Stimulated activated CD4-positive, alpha-beta T cell treated with anti-CD3 and anti-CD28 coated beads, Interleukin-4, amount 100 ng/mL, for 24 hours (primary cell): Measurements from ENCODE around the gene MRPL32.
"Not testable (repeated sequence)": the region's sequence is repeated elsewhere in the genome, so short reads cannot be mapped to it uniquely, and the experiment has no call there.

ENCODE experiments used
- DNase-seq: peaks from one replicate; pipeline ENCODE4 v3.0.0-alpha.2; 2020

The MRPL32 gene

DNA sequence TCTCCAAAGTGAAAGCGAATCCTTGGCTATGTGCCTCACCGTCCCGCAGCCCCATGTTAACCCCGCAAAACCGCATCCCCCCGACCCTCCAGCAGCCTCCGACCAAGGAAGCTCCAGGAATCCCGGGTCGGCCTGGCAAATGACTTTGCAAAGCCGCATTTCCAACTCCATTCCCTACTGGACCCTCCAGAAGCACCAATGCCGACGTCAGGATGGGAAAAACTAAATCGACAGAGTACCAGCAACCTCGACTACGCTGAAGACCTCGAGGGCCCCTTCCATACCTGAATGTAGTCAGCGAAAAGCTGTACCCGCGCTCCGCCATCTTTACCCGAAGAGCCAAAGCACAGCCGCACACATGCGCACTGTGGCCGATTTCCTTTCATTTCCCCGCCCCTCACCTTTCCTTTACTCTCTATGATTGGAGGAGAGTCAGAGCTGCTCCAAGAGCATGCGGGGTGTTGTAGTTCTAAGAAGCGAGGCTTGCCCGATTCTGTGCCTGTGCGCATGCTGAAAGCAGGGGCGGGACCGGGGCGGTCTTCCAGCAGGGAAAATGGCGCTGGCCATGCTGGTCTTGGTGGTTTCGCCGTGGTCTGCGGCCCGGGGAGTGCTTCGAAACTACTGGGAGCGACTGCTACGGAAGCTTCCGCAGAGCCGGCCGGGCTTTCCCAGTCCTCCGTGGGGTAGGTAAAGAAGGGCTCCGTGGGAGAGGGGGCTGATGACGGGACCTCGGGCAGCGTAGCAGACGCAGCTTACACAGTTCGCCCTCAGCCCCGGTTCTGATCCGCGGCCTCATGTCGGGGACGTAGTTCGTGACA lies at the start of gene MRPL32, which contains the start of gene PSMA2:
MRPL32 (plus strand) TSS at position 543 of the 818 bp plus-strand sequence; CDS start at position 554, 11 bp downstream.
PSMA2 (minus strand) TSS at position 341 of the 818 bp plus-strand sequence; CDS start at position 325, 16 bp downstream.
- peak; percentile 96 for DNase-seq

DNA sequence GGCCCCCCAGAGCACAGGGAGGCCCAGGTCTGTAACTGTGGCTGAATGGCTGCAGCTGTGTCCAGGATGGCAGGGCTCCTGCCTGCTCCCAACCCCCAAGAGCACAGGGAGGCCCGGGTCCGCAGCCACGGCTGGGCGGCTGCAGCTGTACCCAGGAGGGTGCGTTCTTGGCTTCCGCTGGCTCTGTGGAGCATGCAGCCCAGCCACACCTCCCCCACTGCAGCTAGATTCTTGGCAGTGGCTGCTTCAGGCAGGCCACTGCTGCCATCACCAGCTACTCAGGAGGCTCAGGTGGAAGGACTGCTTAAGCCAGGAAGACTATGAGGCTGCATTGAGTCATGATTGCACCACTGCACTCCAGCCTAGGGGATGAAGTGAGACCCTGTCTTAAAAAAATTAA lies 48.2 kb upstream of the MRPL32 start:
- no peak for DNase-seq

DNA sequence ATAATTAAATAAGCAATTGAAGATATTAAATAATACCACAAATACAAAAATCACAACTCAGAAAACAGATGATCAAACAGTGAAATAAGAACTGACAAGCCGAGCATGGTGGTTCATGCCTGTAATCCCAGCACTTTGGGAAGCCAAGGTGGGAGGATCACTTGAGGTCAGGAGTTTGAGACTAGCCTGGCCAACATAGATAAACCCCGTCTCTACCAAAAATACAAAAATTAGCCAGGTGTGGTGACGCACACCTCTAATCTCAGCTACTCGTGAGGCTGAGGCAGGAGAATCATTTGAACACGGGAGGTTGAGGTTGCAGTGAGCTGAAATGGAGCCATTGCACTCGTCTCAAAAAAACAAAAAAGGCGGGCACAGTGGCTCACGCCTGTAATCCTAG lies 47.0 kb upstream of the MRPL32 start:
- not testable (repeated sequence) for DNase-seq

DNA sequence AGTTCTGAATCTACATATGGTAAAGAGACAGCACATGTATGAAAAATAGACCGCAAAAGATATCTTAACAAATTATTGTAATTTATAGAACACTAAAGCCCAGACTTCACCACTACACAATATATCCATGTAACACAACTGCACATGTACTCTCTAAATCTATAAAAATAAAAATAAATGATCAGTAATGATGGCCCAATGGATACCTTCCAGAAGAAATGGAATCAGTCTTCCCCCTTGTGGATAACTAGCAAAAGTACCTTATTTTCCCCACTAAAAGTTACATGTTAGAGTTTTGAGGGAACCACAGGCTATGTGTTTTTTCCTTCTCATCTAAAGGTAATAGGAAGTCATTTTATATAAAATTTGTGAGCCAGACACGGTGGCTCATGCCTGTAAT lies 46.0 kb upstream of the MRPL32 start:
- no peak for DNase-seq

DNA sequence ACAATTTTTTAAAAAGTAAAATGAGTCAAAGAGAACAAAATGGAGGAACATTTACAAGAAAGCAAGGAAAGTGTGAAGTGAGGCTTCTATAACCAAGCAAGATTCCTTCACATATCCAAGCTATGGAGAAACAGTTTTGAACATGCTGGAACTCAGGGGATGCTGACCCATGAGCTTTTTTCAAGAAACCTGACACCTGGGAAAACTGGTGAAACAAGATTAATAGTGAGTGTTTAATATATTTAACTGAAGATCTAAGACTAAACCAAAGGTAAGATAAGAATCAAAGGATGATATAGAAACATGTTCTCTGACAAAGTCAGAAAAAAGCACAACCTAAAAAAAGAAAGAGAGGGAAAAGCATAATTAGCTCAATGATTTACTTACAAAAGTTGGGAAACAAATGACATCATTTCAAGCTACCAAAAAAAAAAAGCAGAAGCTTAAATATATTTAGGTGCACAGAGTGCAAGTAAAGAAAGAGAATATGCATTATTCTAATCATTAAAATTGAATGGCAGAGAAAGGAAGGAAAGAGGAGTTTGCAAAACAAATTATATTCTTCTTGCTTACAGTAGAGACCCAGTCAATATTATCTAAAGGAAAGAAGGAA lies 45.2 kb upstream of the MRPL32 start:
- DNase-seq: no peak

DNA sequence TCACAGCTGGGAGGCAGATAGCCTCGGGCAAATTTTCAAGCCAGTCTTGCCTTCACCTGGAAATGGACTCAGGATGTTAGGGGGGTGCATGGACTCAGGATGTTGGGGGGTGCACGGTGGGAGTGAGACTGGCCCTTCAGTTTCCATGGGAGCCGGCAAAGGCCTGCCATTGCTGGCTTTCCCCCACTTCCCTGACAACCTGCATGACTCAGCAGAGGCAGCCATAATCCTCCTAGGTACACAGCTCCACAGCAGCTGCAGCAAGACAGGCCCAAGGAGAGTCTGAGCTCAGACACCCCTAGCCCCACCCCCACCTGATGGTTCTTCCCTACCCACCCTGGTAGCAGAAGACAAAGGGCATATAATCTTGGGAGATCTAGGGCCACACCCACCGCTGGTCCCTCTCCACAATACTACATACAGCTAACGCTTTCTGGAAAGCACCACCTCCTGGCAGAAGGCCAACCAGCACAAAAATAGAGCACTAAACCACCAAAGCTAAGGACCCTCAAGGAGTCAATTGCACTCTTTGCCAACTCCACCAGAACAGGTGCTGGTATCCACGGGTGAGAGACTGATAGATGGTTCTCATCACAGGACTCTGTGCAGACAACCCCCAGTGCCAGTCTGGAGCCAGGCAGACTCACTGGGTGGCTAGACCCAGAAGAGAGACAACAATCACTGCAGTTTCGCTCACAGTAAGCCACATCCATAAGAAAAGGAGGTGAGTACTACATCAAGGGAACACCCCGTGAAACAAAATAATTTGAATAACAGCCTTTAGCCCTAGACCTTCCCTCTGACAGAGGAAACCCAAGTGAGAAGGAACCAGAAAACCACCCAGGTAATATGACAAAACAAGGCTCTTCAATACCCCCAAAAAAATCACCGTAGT lies 38.6 kb upstream of the MRPL32 start:
- DNase-seq: no peak

DNA sequence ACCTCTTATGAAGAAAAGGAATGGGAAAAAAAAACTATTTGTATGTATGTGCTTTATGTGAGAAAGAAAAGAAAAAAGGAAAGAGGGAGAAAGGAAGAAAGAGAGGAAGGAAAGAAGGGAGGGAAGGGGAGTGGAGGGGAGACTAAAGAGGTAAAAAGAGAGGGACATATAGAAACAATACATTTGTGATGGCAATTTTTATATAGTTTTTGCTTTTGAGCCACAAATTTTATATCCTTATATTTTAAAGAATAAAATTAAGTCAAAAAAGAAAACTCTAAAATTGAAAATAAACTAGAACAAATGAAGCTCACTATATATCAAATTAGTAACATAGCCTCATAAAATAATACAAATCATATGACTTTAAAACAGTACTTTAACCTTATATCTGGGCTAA lies 31.3 kb upstream of the MRPL32 start:
- no peak for DNase-seq

DNA sequence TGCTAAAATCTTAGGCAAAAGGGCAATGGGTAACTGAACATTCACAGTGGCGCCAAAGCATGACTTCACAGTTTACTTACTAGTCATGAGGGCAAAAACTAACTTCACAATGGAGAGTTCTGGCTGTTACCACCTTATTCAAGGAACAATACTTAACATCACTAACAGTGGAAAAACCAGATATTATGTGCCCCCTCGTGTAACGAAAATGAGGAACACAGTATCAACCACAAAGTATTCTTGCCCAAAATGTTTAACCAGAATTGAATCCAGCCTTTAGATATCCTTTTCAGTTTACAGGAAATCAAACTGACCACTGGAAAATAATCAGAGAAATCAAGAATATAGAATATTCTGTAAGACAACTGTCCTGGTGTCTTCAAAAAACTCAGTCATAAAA lies 29.8 kb upstream of the MRPL32 start:
- no peak for DNase-seq

DNA sequence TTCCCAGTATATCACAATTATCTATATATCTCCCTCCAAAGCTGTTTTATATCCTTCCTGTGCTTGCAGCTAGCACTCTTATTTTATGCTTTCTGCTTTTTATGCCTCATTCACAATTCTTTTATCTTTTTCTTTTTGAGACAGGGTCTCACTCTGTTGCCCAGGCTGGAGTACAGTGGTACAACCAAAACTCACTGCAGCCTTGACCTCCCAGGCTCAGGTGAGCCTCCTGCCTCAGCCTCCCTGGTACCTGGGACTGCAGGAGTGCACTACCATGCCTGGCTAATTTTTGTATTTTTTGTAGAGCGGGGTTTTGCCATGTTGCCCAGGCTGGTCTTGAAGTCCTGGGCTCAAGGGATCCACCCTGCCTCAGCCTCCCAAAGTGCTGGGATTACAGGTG lies 26.0 kb upstream of the MRPL32 start:
- DNase-seq: no peak

DNA sequence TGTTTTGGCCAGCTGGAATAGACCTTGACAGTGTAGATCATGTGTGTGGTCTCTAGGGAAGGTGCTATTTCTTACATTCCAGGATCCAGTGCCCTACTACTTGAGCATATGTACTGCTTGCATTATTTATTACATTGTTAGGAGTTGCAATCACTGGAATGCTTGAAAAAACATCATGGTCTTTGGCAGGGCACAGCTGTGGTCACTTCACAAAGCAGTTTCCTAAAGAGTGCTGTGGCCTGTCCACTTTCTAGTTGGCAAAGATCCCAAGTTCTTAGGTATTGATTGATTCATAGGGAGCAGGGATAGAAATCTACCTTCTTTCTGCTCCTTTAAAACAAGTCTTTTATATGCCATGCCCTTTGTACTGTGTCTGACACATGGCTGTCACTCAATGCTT lies 24.9 kb upstream of the MRPL32 start:
- no peak for DNase-seq

DNA sequence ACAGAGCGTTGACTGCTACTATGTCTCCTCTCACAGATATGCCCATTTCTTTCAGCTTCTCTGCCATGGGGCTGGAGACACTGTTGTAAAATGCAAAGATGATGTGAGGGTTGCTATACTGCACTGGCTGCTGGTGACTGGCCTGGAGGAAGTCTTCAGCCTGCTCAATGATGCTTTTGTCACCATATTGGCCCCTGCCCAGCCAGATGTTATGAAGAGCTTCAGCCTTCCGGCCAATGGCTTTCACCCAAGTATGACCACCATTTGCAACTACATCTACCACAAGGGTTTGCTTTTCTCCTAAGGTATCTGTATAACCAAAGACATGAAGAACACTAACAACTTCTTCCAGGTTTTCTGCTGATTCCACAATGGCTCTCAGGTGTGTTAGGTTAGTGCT lies 21.9 kb upstream of the MRPL32 start:
- DNase-seq: no peak

DNA sequence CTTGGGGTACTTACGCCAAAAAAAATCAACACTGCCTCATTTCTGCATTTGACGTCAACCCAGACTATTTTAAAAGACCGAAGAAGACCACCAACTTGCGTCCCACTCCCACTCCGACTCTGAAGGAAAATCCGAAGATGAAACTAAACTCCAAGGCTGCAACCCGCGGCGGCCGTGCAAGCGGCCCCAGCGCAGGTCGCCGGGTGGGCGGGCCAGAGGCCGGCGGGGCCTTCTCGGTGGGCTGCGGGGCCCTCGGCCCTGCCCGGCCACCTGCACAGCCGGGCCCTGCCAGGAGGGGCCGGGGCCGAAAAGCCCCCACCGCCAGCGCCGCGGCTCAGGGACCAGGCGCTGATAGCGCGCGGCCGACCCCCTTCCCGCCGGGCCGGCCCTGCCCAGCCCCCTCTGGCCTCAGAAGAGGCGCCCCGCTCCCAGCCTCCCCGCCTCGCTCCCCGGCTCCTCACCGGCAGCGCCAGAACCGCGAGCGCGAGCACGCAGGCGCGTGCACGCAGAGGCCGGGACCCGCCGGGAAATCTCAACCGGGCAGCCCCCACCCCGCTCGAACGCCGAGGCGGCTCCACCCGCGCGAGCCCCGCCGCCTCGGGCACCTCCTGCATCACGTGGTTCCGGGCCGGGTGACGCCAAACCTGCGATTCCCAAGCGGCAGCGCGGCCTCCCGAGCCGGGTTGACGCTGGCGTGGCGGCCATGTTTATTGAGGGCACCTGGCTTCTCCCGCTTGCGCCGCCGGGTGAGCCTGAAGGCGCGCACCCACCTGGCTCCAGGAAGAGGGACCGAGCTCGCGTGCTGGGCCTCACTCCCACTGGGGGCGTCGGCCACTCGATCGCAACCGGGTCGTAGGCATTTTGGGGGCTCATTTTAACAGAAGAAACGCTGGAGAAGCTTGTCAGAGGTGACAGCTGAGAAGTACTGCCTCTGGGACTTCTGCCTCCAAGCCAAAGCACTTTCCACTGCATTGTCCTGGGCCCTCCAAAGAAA lies 20.4 kb upstream of the MRPL32 start, which contains the start of gene C7orf25:
C7orf25 (minus strand) TSS at position 617 of the 994 bp plus-strand sequence. CDS start 1,170 bp downstream, outside the sequence.
- DNase-seq: peak; percentile 96

DNA sequence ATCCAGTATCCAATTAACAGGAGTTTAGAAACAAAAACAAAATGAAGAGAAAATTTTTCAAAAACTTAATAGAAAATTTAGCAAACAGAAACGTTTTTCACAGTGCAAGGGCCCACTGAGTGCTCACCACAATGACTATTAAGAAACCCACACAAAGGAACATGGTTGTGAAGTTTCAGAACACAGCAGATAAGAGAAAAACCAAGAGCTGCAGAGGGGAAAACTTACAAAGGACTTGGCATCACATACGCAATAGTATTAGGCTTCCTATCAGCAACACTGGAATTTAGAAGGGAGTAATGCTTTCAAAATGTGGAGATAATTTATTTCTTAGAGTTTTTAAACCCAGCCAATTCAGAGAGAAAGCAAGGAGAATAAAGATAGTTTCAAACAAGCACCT lies 18.6 kb upstream of the MRPL32 start:
- DNase-seq: no peak

DNA sequence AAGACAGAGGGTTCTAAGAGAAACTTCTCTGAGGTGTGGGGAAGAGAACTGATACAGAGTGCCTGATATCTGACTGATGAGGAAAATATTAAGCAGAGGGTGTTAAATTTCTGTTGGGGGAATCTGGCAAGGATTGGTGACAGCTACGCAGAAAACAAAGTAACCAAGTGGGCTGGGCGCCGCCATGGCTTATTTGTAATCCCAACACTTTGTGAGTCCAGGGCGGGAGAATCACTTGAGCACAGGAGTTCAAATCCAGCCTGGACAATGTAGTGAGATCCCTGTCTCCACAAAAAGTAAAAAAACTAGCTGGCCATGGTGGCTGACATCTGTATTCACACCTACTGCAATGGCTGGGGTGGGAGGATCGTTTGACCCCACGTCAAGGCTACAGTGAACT lies 18.2 kb upstream of the MRPL32 start:
- no peak for DNase-seq

DNA sequence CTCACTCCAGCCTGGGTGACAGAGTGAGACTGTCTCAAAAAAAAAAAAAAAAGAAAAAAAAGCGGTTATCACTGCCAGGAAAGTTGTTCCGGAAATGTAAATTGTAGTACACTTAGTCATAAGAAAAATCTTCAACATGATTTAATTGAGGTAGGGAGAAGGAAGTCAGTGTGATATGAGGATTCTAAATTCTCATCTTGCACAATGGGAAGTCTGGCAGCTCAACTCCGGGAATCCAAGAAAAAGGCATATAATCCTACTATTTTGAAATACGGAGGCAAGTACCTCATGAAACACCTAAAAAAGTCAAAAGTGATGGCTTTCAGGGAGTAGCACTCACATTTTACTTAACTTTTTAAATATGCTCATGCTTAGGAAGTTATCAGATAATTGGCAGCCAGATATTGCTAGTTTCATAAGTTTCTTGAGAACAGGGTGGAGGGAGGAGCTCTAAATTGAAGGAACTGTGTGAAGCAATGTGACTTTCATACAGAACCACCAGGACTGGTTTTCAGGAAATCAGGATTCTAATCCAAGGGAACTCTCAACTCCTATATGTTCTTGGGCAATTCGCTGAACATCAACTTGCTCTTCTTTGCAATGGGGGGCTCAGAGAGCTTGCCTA lies 17.6 kb upstream of the MRPL32 start:
- no peak for DNase-seq

DNA sequence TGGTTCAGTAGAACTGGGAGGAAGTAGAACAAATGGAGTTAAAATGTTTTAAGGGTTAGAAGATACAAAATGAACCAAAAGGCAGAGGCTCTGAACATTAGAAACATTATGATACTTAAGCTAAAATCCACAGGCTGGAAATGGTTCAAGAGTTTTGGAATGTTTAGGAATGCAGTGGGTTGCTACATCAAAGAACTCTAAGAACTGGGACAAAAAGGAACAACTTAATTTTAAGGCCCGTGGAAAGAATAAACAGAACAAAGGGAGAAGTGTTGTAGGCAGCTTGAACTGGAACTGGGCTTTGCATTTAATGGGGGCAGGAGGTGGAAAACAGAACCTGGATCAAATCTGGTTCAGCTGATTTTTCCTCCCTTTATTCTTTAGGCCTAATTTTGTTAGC lies 16.8 kb upstream of the MRPL32 start:
- no peak for DNase-seq

DNA sequence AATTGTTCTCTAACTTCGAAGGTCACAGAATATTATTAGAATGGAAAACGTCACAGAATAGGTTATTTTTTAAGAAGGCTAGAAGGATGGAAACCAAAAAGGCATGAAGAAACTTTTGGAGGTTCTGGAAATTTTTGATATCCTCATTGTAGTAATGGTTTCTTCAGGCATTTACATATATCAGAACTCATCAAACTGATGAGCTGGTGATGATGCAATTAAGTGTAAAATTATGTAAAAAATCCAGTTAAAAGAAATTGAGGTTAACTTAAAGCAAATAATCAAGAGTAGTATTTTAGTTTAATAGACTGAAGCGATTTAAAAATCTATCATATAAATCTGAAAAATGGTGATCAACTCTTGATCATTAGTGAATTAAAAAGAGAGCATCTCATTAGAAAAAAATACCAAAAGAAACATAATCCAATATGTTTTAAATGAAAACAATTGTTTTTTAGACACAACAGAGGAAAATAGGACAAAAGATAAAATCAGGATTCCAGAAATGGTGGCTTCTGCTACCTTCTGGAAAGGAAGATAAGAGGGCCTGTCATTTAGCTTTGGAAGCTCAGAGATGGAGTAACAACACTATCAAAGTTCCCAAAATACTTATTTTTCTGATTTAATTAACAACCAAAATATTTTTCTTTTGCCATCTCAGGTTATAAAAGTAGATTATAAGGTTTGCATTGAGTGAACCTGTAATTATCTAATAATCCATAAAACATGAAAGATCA lies 10.0 kb upstream of the MRPL32 start:
- DNase-seq: no peak

DNA sequence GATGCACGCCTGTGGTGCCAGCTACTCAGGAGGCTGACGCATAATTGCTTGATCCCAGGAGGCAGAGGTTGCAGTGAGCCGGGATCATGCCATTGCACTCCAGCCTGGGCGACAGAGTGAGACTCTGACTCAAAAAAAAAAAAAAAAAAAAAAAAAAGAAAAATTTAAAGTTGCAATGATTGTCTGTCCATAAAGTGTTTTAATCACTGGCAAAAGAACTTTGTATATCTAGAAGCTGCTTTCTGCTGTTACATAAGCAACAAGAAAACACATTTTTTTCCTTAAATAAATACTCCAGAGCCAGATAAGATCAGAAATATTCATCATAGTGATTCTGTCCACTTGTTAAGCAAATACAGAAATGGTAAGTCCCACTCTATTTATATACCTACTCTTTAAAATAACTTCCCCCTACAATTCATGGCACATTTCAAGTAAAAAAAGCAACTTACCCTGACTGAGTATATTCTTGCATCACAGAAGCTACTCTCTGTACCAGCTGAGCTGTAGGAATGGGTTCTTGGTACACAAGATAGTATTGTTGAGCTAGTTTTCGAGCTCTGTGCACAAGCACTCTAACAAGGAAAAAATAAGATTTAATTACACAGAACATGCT lies 7.8 kb upstream of the MRPL32 start:
- DNase-seq: no peak

DNA sequence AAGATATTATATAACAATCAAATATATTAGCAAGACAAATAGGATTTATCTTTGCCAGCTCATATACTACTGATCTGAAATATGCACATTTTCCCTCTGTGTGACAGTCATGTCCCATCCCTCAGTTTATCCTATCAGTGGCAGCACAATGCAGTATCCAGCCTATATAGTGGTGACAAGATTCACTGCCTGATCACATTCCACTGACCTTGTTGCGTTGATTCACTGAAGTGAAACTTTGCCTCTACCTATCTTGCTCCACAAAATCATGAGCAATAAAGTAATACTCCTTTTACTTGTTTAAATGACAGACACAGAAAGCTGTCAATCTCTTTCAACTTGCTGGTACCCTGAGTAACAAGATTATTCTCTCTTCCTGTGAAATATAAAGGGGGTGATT lies 6.5 kb upstream of the MRPL32 start:
- DNase-seq: no peak

DNA sequence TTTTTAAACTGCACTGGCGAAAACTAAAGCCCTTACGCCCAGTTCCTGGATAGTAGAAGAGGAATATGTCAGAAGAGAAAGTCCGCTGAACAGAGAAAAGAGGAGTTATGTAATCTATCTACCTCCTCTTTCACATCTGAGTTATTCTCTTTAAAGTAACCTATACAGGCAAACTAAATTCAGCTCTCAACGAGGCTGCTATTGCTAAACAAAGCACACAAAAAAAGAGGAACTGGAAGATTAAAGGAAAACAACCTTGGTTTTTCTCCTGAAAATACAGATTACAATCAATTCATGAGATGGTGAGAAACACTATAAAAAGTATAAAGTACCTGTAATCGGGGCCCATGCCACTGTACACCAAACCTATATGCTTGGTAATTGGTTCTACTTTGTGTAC lies 6.0 kb upstream of the MRPL32 start:
- no peak for DNase-seq
